HEK293T (cell line): ENCODE data around the gene TNMD.
"Not testable (repeated sequence)": the region's sequence is repeated elsewhere in the genome, so short reads cannot be mapped to it uniquely, and the experiment has no call there.

Experiments used
- CTCF ChIA-PET: fragments of 350-600 bp; formaldehyde crosslinking; extraction: SDS; loops from one replicate; lab custom pipeline; 2021; ENCODE audit warnings: antibody characterized with exemption, inconsistent platforms; lab: Yijun Ruan, JAX
- POLR2A ChIA-PET: fragments of 350-600 bp; formaldehyde crosslinking; extraction: SDS; loops from one replicate; lab custom pipeline; 2020; ENCODE audit warnings: antibody characterized with exemption, inconsistent platforms; lab: Yijun Ruan, JAX
- DNase-seq: peaks from one replicate; pipeline ENCODE4 v3.0.0; 2012; ENCODE audit warnings: mixed read lengths; ENCODE audit errors: extremely low spot score
- ARNT ChIP-seq: fragments of 450-650 bp; IDR thresholded peaks from 2 replicates; pipeline ENCODE4 v1.6.1; 2017; ENCODE audit warnings: mild to moderate bottlenecking
- BHLHE40 ChIP-seq: fragments of 450-650 bp; IDR thresholded peaks from 2 replicates; pipeline ENCODE4 v1.6.1; 2016; ENCODE audit warnings: mild to moderate bottlenecking, moderate library complexity, borderline replicate concordance
- CTBP1 ChIP-seq: fragments of 450-650 bp; IDR thresholded peaks from 2 replicates; pipeline ENCODE4 v1.6.1; 2016; ENCODE audit warnings: borderline replicate concordance
- ELF4 ChIP-seq: fragments of 450-650 bp; IDR thresholded peaks from 2 replicates; pipeline ENCODE4 v1.6.1; 2017; ENCODE audit warnings: antibody characterized with exemption
- FOXA1 ChIP-seq: fragments of 450-650 bp; IDR thresholded peaks from 2 replicates; pipeline ENCODE4 v1.6.1; 2016; ENCODE audit warnings: mild to moderate bottlenecking
- FOXK2 ChIP-seq: fragments of 450-650 bp; IDR thresholded peaks from 2 replicates; pipeline ENCODE4 v1.6.1; 2016; ENCODE audit warnings: mild to moderate bottlenecking
- FOXM1 ChIP-seq: fragments of 450-650 bp; IDR thresholded peaks from 2 replicates; pipeline ENCODE4 v1.6.1; 2017; ENCODE audit warnings: mild to moderate bottlenecking, borderline replicate concordance
- HDGF ChIP-seq: fragments of 450-650 bp; IDR thresholded peaks from 2 replicates; pipeline ENCODE4 v1.6.1; 2017; ENCODE audit warnings: antibody characterized with exemption, borderline replicate concordance
- L3MBTL2 ChIP-seq: fragments of 450-650 bp; conservative IDR thresholded peaks from 2 replicates; pipeline ENCODE4 v1.6.1; 2016; ENCODE audit warnings: mild to moderate bottlenecking
- LEF1 ChIP-seq: fragments of 450-650 bp; IDR thresholded peaks from 2 replicates; pipeline ENCODE4 v1.6.1; 2017; ENCODE audit warnings: mild to moderate bottlenecking, borderline replicate concordance
- NFRKB ChIP-seq: fragments of 450-650 bp; IDR thresholded peaks from 2 replicates; pipeline ENCODE4 v1.6.1; 2016; ENCODE audit warnings: mild to moderate bottlenecking, moderate library complexity
- PKNOX1 ChIP-seq: fragments of 450-650 bp; IDR thresholded peaks from 2 replicates; pipeline ENCODE4 v1.6.1; 2016
- SP1 ChIP-seq: fragments of 450-650 bp; IDR thresholded peaks from 2 replicates; pipeline ENCODE4 v1.6.1; 2017
- SUZ12 ChIP-seq: fragments of 450-650 bp; IDR thresholded peaks from 2 replicates; pipeline ENCODE4 v1.6.1; 2016; ENCODE audit warnings: mild to moderate bottlenecking
- TARDBP ChIP-seq: fragments of 450-650 bp; IDR thresholded peaks from 2 replicates; pipeline ENCODE4 v1.6.1; 2016
- ZNF384 ChIP-seq: fragments of 450-650 bp; IDR thresholded peaks from 2 replicates; pipeline ENCODE4 v1.6.1; 2016

The TNMD gene

GRCh38 chrX:100584611-100585010 lies at the start of gene TNMD:
TNMD (plus strand) TSS chrX:100584936; CDS start chrX:100585019, 83 bp downstream.
- ChIA-PET CTCF (no interaction called here), POLR2A (no interaction called here)
- no peak for DNase-seq
- TF ChIP-seq TARDBP (no peak), NFRKB (no peak), L3MBTL2 (no peak), ZNF384 (no peak), HDGF (no peak), ELF4 (no peak), FOXK2 (no peak), ARNT (no peak), CTBP1 (no peak), SUZ12 (no peak), BHLHE40 (no peak), PKNOX1 (no peak), LEF1 (no peak), FOXA1 (no peak), SP1 (no peak), FOXM1 (no peak)

- CTCF ChIA-PET: interaction anchor here (0.6 kb wide), 1 partner anchor 202 kb away, joined by 3 read pairs; no protein-coding TSS in a partner anchor
- POLR2A ChIA-PET, DNase-seq: not testable (repeated sequence)
Observed at GRCh38 chrX:100565534-100565933, 19.2 kb upstream of the TNMD start.

- DNase-seq: no peak
- ChIA-PET CTCF (interaction anchor here (0.5 to 1.3 kb wide), 2 partner anchors 50 to 1261 kb away, joined by 3 to 4 read pairs; partner anchors contain the start of gene TSPAN6), POLR2A (no interaction called here)
- TF ChIP-seq ZNF384 (no peak), PKNOX1 (no peak), BHLHE40 (no peak), HDGF (no peak), FOXK2 (no peak), ELF4 (no peak), FOXA1 (no peak), SUZ12 (no peak), L3MBTL2 (no peak)
Observed at GRCh38 chrX:100586747-100587146, 2.0 kb downstream of the TNMD start.

GRCh38 chrX:100587861-100588260 lies 3.1 kb downstream of the TNMD start:
- DNase-seq: no peak
- ChIA-PET CTCF (interaction anchor here (0.6 kb wide), 1 partner anchor 241 kb away, joined by 3 read pairs; no protein-coding TSS in a partner anchor), POLR2A (no interaction called here)
- TF ChIP-seq CTBP1 (no peak), FOXK2 (no peak), FOXM1 (no peak), BHLHE40 (no peak), ELF4 (no peak), FOXA1 (no peak), SP1 (no peak), LEF1 (no peak), ZNF384 (no peak), TARDBP (no peak)

GRCh38 chrX:100591256-100592051 lies 6.7 kb downstream of the TNMD start:
- TF ChIP-seq FOXA1: no peak
- TF ChIP-seq FOXM1: no peak
- no peak for TF ChIP-seq ARNT
- TF ChIP-seq CTBP1: no peak
- no peak for TF ChIP-seq FOXK2
- TF ChIP-seq L3MBTL2: no peak
- no peak for TF ChIP-seq NFRKB
- TF ChIP-seq ELF4: no peak
- no peak for TF ChIP-seq PKNOX1
- TF ChIP-seq BHLHE40: no peak
- TF ChIP-seq SP1: no peak
- TF ChIP-seq SUZ12: no peak
- TF ChIP-seq TARDBP: no peak
- no peak for TF ChIP-seq ZNF384
- no peak for TF ChIP-seq HDGF
- CTCF ChIA-PET: interaction anchor here (0.6 to 0.8 kb wide), 3 partner anchors 23 to 180 kb away, joined by 3 to 4 read pairs (median 4); no protein-coding TSS in a partner anchor
- DNase-seq: no peak
- POLR2A ChIA-PET: no interaction called here

- TF ChIP-seq CTBP1 (no peak), ZNF384 (no peak), TARDBP (no peak), NFRKB (no peak)
- POLR2A ChIA-PET: no interaction called here
- CTCF ChIA-PET: no interaction called here
- DNase-seq: no peak
Observed at GRCh38 chrX:100593126-100593525, 8.4 kb downstream of the TNMD start.
